Measurements from ENCODE around the gene TTC13.

The TTC13 gene

GRCh38 chr1:230965535-230965934 lies 13.1 kb downstream of the TTC13 start:
- DNase-seq = no peak
- in situ Hi-C loops (cut with HindIII; ENCODE audit: low pct_ligation_motif_present, low pct_unique_long_range_greater_than_20kb, low sequenced_read_pairs) = no loop called here

GRCh38 chr1:230964896-230965295 lies 13.8 kb downstream of the TTC13 start:
- DNase-seq = no peak
- in situ Hi-C loops (cut with HindIII; ENCODE audit: low pct_ligation_motif_present, low pct_unique_long_range_greater_than_20kb, low sequenced_read_pairs) = no loop called here

- DNase-seq = no peak
- in situ Hi-C loops (cut with HindIII; ENCODE audit: low pct_ligation_motif_present, low pct_unique_long_range_greater_than_20kb, low sequenced_read_pairs) = no loop called here
Observed at GRCh38 chr1:230958370-230958769, 20.3 kb downstream of the TTC13 start.

GRCh38 chr1:230957580-230957989 lies 21.1 kb downstream of the TTC13 start:
- DNase-seq = no peak
- in situ Hi-C loops (cut with HindIII; ENCODE audit: low pct_ligation_motif_present, low pct_unique_long_range_greater_than_20kb, low sequenced_read_pairs) = no loop called here

GRCh38 chr1:230950404-230950803 lies 28.3 kb downstream of the TTC13 start:
- DNase-seq = no peak
- in situ Hi-C loops (cut with HindIII; ENCODE audit: low pct_ligation_motif_present, low pct_unique_long_range_greater_than_20kb, low sequenced_read_pairs) = no loop called here

- in situ Hi-C loops (cut with HindIII; ENCODE audit: low pct_ligation_motif_present, low pct_unique_long_range_greater_than_20kb, low sequenced_read_pairs) = no loop called here
- no peak for DNase-seq
Observed at GRCh38 chr1:230948903-230949302, 29.8 kb downstream of the TTC13 start.

GRCh38 chr1:230948301-230948700 lies 30.4 kb downstream of the TTC13 start:
- DNase-seq = no peak
- in situ Hi-C loops (cut with HindIII; ENCODE audit: low pct_ligation_motif_present, low pct_unique_long_range_greater_than_20kb, low sequenced_read_pairs) = no loop called here

- DNase-seq = no peak
- in situ Hi-C loops (cut with HindIII; ENCODE audit: low pct_ligation_motif_present, low pct_unique_long_range_greater_than_20kb, low sequenced_read_pairs) = no loop called here
Observed at GRCh38 chr1:230943048-230943593, 35.5 kb downstream of the TTC13 start.

- in situ Hi-C loops (cut with HindIII; ENCODE audit: low pct_ligation_motif_present, low pct_unique_long_range_greater_than_20kb, low sequenced_read_pairs) = no loop called here
- no peak for DNase-seq
Observed at GRCh38 chr1:230940848-230941247, 37.8 kb downstream of the TTC13 start.

GRCh38 chr1:230939806-230940489 lies 38.7 kb downstream of the TTC13 start:
- no peak for DNase-seq
- in situ Hi-C loops (cut with HindIII; ENCODE audit: low pct_ligation_motif_present, low pct_unique_long_range_greater_than_20kb, low sequenced_read_pairs) = no loop called here

- no peak for DNase-seq
- in situ Hi-C loops (cut with HindIII; ENCODE audit: low pct_ligation_motif_present, low pct_unique_long_range_greater_than_20kb, low sequenced_read_pairs) = no loop called here
Observed at GRCh38 chr1:230938924-230939368, 39.7 kb downstream of the TTC13 start.

GRCh38 chr1:230937371-230937770 lies 41.3 kb downstream of the TTC13 start:
- DNase-seq = no peak
- in situ Hi-C loops (cut with HindIII; ENCODE audit: low pct_ligation_motif_present, low pct_unique_long_range_greater_than_20kb, low sequenced_read_pairs) = no loop called here

GRCh38 chr1:230936475-230936874 lies 42.2 kb downstream of the TTC13 start:
- DNase-seq = no peak
- in situ Hi-C loops (cut with HindIII; ENCODE audit: low pct_ligation_motif_present, low pct_unique_long_range_greater_than_20kb, low sequenced_read_pairs) = no loop called here

- in situ Hi-C loops (cut with HindIII; ENCODE audit: low pct_ligation_motif_present, low pct_unique_long_range_greater_than_20kb, low sequenced_read_pairs) = no loop called here
- DNase-seq = no peak
Observed at GRCh38 chr1:230935852-230936251, 42.8 kb downstream of the TTC13 start.

- no peak for DNase-seq
- in situ Hi-C loops (cut with HindIII; ENCODE audit: low pct_ligation_motif_present, low pct_unique_long_range_greater_than_20kb, low sequenced_read_pairs) = no loop called here
Observed at GRCh38 chr1:230930986-230931385, 47.7 kb downstream of the TTC13 start.

GRCh38 chr1:230926182-230926581 lies 52.5 kb downstream of the TTC13 start:
- DNase-seq = no peak
- in situ Hi-C loops (cut with HindIII; ENCODE audit: low pct_ligation_motif_present, low pct_unique_long_range_greater_than_20kb, low sequenced_read_pairs) = no loop called here

GRCh38 chr1:230925608-230926007 lies 53.1 kb downstream of the TTC13 start:
- in situ Hi-C loops (cut with HindIII; ENCODE audit: low pct_ligation_motif_present, low pct_unique_long_range_greater_than_20kb, low sequenced_read_pairs) = no loop called here
- DNase-seq = no peak

- no peak for DNase-seq
- in situ Hi-C loops (cut with HindIII; ENCODE audit: low pct_ligation_motif_present, low pct_unique_long_range_greater_than_20kb, low sequenced_read_pairs) = loop anchor here (25.0 kb wide), 1 partner anchor 289 kb away; no protein-coding TSS in a partner anchor
Observed at GRCh38 chr1:230923176-230923575, 55.5 kb downstream of the TTC13 start.

GRCh38 chr1:230922620-230923019 lies 56.0 kb downstream of the TTC13 start:
- in situ Hi-C loops (cut with HindIII; ENCODE audit: low pct_ligation_motif_present, low pct_unique_long_range_greater_than_20kb, low sequenced_read_pairs) = loop anchor here (25.0 kb wide), 1 partner anchor 290 kb away; no protein-coding TSS in a partner anchor
- no peak for DNase-seq

GRCh38 chr1:230919207-230919606 lies 59.5 kb downstream of the TTC13 start:
- DNase-seq = no peak
- in situ Hi-C loops (cut with HindIII; ENCODE audit: low pct_ligation_motif_present, low pct_unique_long_range_greater_than_20kb, low sequenced_read_pairs) = loop anchor here (25.0 kb wide), 1 partner anchor 293 kb away; no protein-coding TSS in a partner anchor
